NCI-H2227 treated with DMSO at 0.1 percent for 48 hours (cell line): ENCODE results near the gene PNPLA4.
A peak's percentile ranks its signal among the peaks of the same experiment; 100 is the strongest.

ENCODE experiments used
- DNase-seq: peaks from one replicate; lab custom pipeline; 2025; lab: John Stamatoyannopoulos, UW

Gene PNPLA4, protein sequence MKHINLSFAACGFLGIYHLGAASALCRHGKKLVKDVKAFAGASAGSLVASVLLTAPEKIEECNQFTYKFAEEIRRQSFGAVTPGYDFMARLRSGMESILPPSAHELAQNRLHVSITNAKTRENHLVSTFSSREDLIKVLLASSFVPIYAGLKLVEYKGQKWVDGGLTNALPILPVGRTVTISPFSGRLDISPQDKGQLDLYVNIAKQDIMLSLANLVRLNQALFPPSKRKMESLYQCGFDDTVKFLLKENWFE

DNA sequence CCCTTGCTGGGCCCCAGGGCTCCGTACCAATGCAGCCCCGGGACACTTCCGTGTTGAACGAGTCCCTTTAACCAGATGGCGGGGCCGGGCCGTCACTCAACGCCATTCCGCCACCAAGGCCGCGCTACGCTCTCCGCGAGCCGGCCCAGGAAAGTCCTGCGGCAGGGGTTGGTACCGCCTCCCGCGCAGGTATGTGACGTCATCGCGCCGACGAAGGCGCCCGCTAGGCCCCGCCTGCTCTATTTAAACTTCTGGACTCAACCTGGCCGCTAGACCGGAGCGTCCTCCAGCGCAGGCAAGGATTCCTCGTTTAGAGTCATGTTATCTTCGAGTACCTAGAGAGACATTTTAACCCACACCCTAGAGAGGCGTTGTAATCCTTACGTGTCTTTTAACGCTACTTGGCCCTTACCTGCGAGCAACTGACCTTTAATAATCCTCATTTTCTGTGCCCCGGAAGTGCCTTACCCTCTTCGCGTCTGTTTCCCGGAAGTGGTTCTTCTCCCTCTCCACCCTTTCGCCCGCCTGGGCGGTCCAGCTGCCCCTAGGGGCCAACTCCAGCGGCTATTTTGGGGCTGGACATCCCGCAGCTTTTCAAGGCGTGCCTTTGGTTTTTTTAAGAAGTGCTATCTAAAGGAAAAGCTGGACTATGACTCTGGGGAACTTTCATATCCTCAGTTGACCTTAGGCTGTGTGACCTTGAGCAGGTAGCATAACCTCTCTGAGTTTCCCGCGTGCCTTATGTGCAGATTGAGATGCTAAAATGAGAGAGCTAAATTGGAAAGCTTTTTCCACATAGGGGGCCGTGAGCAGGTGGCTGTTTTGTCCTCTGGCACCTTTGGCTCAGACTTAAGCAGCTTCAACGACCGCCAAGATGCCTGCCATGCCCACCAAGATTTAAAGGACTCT, at the start of gene PNPLA4:
PNPLA4 (minus strand) TSS at position 155 of the 909 bp plus-strand sequence. CDS start 1,294 bp downstream, outside the sequence.
- peak; percentile 99 for DNase-seq

GRCh38 chrX:7972586-7972985, 45.4 kb upstream of the PNPLA4 start:
- no peak for DNase-seq

DNA sequence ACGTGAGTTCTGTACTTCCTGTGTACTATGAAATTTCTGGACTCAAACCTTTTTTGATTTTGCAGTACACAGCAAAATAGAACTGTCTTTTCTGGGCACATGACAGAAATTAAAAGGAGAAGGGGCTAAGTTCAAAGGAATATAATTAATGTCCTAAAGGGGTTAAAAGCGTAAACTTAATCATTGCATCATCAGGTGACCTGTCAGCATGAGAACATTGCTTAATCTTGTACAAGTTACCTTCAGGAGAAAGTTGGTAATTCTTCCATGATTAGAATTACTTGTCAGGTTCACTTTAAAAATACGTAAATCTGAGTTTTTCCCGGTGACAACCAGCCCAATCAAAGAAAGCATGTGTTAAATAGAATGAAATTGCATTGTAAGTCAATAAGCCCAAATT, 43.2 kb upstream of the PNPLA4 start:
- DNase-seq = no peak

DNA sequence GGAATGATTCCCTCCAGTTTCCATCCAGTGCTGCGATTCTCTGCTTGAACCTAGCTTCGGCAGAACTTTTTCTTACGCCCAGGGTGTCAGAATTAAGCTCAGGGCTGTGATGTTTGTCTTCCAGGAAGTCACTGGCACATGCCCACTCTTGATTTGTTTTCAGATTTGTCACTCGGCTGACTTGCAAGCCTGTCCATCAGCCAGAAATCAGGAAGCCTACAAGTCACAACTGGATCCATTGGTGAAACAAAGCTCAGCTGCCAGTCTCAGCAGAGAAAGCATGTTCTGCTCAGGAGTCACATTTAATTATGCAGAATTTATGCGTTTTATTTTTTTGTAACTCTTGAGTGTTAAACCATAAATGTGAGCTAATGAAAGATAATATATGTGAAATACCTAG, 38.2 kb upstream of the PNPLA4 start:
- DNase-seq = no peak

GRCh38 chrX:7960246-7960645, 33.0 kb upstream of the PNPLA4 start:
- DNase-seq = no peak

GRCh38 chrX:7953446-7953845, 26.2 kb upstream of the PNPLA4 start:
- no peak for DNase-seq

- DNase-seq = no peak
Measured at GRCh38 chrX:7950865-7951264, 23.7 kb upstream of the PNPLA4 start.

DNA sequence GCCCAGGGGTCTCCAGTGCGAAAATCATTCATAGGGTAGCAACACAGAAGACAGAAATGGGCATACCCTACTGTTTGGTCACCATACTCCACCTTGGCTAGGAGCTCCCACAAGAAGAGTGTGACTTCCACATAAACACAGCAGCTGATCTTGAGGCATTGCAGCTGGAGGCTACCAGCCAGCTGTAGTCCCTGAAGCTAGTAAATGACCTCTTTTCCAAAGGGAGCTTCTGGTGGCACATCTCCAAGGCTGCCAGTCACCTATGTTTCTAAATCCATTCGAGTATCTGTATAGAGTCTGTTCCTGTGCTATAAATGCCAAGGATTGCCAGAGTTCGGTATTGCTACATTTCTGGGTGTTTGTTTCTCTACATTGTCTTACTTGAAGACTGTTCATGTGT, 21.3 kb upstream of the PNPLA4 start:
- DNase-seq = no peak

GRCh38 chrX:7946960-7947359, 19.7 kb upstream of the PNPLA4 start:
- DNase-seq = no peak

- DNase-seq = no peak
Measured at GRCh38 chrX:7943600-7944245, 16.5 kb upstream of the PNPLA4 start.

- peak; percentile 3 for DNase-seq
Measured at GRCh38 chrX:7941390-7942042, 14.3 kb upstream of the PNPLA4 start.

DNA sequence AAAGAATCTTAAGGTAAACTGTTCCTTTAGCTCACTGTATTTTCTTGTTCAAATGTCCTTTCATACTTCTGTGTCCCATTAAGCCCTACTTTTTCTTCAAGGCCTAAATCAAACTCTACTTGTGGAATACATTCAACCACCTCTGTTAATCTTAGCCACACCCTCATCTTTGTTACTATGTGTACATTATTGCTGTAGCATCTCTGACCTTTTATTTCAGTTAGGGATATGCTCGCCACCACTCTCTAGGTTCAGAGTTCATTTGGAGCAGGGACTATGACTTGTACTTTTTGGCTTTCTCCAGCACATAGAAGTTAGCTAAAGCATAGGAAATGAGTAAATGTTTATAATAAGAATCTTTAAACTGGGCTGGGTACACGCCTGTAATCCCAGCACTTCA, 6.8 kb upstream of the PNPLA4 start:
- no peak for DNase-seq

GRCh38 chrX:7926914-7927258, 327 bp downstream of the PNPLA4 start:
- no peak for DNase-seq

GRCh38 chrX:7926501-7926900, 712 bp downstream of the PNPLA4 start:
- DNase-seq = no peak

DNA sequence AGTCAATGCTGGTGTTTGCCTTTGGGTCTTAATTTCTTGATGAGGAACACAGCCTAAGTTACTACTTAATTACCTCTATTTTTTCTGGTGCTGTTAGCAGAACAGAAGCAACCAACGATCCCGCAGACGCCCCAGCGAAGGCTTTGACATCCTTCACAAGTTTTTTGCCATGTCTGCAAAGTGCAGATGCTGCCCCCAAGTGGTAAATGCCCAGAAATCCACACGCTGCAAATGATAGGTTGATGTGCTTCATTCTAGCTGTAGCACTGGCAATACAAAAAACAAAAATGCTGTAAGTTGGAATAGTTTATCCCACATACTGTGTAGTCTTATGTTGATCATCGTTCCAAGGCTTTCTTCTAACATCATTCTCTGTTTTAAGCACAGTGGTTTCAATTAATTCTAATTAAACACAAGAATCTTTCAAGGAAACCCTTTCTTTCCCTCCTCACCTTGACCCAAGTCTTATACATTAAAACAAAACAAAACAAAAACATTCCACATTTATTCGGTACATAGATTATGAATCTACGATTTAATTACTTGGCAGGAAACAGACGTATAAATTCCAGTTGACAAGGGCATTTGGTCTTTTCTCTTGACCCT, 1.2 kb downstream of the PNPLA4 start:
- DNase-seq = peak; percentile 69

- DNase-seq = no peak
Measured at GRCh38 chrX:7921750-7922149, 5.5 kb downstream of the PNPLA4 start.

- no peak for DNase-seq
Measured at GRCh38 chrX:7908821-7909220, 18.4 kb downstream of the PNPLA4 start.

DNA sequence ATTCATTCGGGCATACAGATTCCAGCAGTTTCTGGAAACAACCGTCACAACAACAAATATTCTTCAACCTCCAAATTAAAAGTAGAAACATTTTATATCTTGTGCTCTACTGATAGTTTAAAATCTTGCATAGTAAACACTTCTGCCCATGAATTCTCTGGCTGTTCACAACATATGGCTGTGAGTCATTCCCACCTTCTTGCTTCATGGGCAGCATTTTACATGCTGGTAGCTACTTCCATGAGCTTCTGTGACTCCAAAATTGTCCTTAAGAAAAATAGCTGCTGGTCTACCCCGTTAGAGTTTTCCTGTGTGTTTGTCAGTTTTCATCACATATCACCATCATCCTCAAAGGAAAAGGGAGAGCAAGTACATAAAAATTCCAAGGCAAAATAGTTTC, 22.7 kb downstream of the PNPLA4 start:
- DNase-seq = no peak

DNA sequence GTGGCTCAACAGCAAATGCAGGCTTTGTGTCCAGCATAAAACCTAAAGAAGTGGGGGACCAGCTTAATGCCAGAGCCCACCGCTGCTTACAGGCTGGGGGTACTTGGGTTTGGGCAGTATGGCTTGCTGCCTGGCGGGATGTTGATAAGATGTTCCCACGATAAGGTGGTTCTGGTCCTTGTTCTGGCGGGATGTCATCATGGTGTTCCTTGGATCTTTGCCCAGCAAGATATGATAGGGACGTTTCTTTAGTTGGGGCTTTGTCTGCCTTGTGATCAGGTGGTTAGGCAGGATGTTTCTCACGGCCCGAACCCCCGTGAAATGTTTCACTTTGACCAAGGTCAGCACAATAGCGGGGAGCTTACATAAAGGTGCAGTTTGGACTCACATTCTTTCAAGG, 35.3 kb downstream of the PNPLA4 start:
- no peak for DNase-seq

DNA sequence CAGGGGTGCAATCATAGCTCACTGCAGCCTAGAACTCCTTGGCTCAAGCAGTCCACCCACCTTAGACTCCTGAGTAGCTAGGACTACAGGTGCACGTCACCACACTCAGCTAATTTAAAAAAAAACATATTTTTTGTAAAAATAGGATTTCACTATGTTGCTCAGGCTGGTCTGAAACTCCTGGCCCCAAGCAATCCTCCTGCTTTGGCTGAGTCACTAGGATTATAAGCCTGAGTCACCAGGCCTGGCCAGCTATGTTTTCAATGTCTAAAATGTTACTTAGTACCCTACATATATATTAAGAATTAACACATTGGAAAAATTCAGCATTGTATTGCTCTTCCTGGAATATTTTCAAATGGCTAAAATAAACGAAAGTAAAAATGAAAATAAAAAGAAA, 37.5 kb downstream of the PNPLA4 start:
- no peak for DNase-seq

- DNase-seq = no peak
Measured at GRCh38 chrX:7889135-7889534, 38.1 kb downstream of the PNPLA4 start.

DNA sequence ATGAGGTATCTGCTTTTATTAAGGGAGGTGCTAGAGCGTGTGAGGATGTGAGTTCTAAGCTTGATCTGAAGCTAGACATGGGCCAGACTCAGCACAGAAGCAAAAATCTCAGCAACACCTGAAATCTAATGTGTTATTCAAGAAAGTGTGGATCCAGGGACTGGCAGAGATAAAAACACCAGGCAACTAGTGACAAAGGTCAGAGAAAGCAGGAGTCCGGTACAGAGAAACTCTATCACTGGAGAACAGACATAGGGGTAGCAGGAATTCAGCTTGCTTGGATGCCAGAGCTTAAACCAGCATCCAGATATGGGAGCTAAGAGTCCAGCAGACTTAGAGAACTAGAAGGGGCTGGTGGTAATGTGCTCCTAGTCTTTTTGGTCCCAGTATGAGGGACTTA, 50.3 kb downstream of the PNPLA4 start:
- DNase-seq = no peak
